ENCODE results near the gene GARS1.

The GARS1 gene

GRCh38 chr7:30656006-30656957 is 61.6 kb downstream of the GARS1 start:
- no peak for DNase-seq (ENCODE audit: low read depth in 1 of 2, low spot score in 1 of 2)
- Histone ChIP-seq H3K27me3 (ENCODE audit: insufficient read depth, poor library complexity, severe bottlenecking) (no peaks in the 10 kb centered on the region), H3K4me3 (replicated peaks; ENCODE audit: insufficient read depth, low read length) (no peak overlapping the region), H3K27ac (replicated peaks) (no peak overlapping the region)
- TF ChIP-seq POLR2AphosphoS5 (IDR thresholded peaks at IDR 0.05; ENCODE audit: low read depth): no peak
- TF ChIP-seq, protein P1, sequence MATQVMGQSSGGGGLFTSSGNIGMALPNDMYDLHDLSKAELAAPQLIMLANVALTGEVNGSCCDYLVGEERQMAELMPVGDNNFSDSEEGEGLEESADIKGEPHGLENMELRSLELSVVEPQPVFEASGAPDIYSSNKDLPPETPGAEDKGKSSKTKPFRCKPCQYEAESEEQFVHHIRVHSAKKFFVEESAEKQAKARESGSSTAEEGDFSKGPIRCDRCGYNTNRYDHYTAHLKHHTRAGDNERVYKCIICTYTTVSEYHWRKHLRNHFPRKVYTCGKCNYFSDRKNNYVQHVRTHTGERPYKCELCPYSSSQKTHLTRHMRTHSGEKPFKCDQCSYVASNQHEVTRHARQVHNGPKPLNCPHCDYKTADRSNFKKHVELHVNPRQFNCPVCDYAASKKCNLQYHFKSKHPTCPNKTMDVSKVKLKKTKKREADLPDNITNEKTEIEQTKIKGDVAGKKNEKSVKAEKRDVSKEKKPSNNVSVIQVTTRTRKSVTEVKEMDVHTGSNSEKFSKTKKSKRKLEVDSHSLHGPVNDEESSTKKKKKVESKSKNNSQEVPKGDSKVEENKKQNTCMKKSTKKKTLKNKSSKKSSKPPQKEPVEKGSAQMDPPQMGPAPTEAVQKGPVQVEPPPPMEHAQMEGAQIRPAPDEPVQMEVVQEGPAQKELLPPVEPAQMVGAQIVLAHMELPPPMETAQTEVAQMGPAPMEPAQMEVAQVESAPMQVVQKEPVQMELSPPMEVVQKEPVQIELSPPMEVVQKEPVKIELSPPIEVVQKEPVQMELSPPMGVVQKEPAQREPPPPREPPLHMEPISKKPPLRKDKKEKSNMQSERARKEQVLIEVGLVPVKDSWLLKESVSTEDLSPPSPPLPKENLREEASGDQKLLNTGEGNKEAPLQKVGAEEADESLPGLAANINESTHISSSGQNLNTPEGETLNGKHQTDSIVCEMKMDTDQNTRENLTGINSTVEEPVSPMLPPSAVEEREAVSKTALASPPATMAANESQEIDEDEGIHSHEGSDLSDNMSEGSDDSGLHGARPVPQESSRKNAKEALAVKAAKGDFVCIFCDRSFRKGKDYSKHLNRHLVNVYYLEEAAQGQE (IDR thresholded peaks at IDR 0.05; ENCODE audit: insufficient replicate concordance, low read depth): no peak
- no peak for TF ChIP-seq SPI1 (IDR thresholded peaks at IDR 0.05; ENCODE audit: borderline replicate concordance, low read depth)
- TF ChIP-seq, protein P2, sequence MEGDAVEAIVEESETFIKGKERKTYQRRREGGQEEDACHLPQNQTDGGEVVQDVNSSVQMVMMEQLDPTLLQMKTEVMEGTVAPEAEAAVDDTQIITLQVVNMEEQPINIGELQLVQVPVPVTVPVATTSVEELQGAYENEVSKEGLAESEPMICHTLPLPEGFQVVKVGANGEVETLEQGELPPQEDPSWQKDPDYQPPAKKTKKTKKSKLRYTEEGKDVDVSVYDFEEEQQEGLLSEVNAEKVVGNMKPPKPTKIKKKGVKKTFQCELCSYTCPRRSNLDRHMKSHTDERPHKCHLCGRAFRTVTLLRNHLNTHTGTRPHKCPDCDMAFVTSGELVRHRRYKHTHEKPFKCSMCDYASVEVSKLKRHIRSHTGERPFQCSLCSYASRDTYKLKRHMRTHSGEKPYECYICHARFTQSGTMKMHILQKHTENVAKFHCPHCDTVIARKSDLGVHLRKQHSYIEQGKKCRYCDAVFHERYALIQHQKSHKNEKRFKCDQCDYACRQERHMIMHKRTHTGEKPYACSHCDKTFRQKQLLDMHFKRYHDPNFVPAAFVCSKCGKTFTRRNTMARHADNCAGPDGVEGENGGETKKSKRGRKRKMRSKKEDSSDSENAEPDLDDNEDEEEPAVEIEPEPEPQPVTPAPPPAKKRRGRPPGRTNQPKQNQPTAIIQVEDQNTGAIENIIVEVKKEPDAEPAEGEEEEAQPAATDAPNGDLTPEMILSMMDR (IDR thresholded peaks at IDR 0.05; ENCODE audit: insufficient read depth, low read length): no peak
- no peak for TF ChIP-seq GABPA (IDR thresholded peaks at IDR 0.05; ENCODE audit: low read depth)

- DNase-seq (ENCODE audit: low read depth in 1 of 2, low spot score in 1 of 2): no peak
- TF ChIP-seq SPI1 (IDR thresholded peaks at IDR 0.05; ENCODE audit: borderline replicate concordance, low read depth) (no peak), GABPA (IDR thresholded peaks at IDR 0.05; ENCODE audit: low read depth) (no peak), POLR2AphosphoS5 (IDR thresholded peaks at IDR 0.05; ENCODE audit: low read depth) (no peak)
- TF ChIP-seq, protein P2 (IDR thresholded peaks at IDR 0.05; ENCODE audit: insufficient read depth, low read length): no peak
- TF ChIP-seq, protein P1 (IDR thresholded peaks at IDR 0.05; ENCODE audit: insufficient replicate concordance, low read depth): no peak
- no peaks in the 10 kb centered on the region for H3K27me3 ChIP-seq (ENCODE audit: insufficient read depth, poor library complexity, severe bottlenecking)
- H3K4me3 ChIP-seq (replicated peaks; ENCODE audit: insufficient read depth, low read length): no peak overlapping the region
- H3K27ac ChIP-seq (replicated peaks): no peak overlapping the region
Observed at GRCh38 chr7:30657131-30657530, 62.5 kb downstream of the GARS1 start.

GRCh38 chr7:30658479-30659074 is 63.9 kb downstream of the GARS1 start:
- Histone ChIP-seq H3K27ac (replicated peaks) (no peak overlapping the region), H3K4me3 (replicated peaks; ENCODE audit: insufficient read depth, low read length) (no peak overlapping the region), H3K27me3 (ENCODE audit: insufficient read depth, poor library complexity, severe bottlenecking) (no peaks in the 10 kb centered on the region)
- no peak for TF ChIP-seq POLR2AphosphoS5 (IDR thresholded peaks at IDR 0.05; ENCODE audit: low read depth)
- DNase-seq (ENCODE audit: low read depth in 1 of 2, low spot score in 1 of 2): peak; percentile 18 to 60

DNA sequence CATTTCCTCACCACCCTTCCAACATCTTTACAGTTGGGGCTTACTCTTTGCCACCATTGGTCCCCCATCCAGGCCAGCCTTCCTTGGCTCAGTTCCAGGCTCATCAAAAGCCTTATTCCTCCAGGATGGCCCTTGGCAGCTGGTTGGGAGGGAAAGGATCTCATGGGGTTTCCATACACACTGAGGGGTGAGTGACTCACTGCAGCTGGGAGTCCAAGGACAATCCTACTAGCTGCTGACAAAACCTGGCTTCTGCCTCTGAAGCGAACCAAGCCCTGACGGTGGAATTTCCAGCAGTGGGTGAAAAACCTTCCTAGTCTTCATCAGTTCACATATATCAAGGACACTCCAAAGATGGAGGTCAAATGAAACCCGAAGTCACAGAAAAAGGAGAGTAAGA is 64.6 kb downstream of the GARS1 start:
- H3K27me3 ChIP-seq (ENCODE audit: insufficient read depth, poor library complexity, severe bottlenecking): no peaks in the 10 kb centered on the region
- no peak for DNase-seq (ENCODE audit: low read depth in 1 of 2, low spot score in 1 of 2)
- TF ChIP-seq, protein P1 (IDR thresholded peaks at IDR 0.05; ENCODE audit: insufficient replicate concordance, low read depth): no peak
- TF ChIP-seq GABPA (IDR thresholded peaks at IDR 0.05; ENCODE audit: low read depth) (no peak), SPI1 (IDR thresholded peaks at IDR 0.05; ENCODE audit: borderline replicate concordance, low read depth) (no peak), POLR2AphosphoS5 (IDR thresholded peaks at IDR 0.05; ENCODE audit: low read depth) (no peak)
- TF ChIP-seq, protein P2 (IDR thresholded peaks at IDR 0.05; ENCODE audit: insufficient read depth, low read length): no peak
- no peak overlapping the region for H3K27ac ChIP-seq (replicated peaks)
- H3K4me3 ChIP-seq (replicated peaks; ENCODE audit: insufficient read depth, low read length): no peak overlapping the region

Measured in HL-60 (cell line).